Naive thymus-derived CD4-positive, alpha-beta T cell (primary cell): ENCODE results near the gene ARHGAP9. TPM values are rescaled to one million over a fixed set of nuclear protein-coding genes. Genes with fewer than 3 reads are reported as not detected.
"Not testable (repeated sequence)": the region's sequence is repeated elsewhere in the genome, so short reads cannot be mapped to it uniquely, and the experiment has no call there.

Source experiments
- ATAC-seq: fragments of 150-1000 bp; cut with Tn5 transposase; 2 replicates; pipeline ENCODE4 v1.10.0; 2021; ENCODE audit warnings: mild to moderate bottlenecking, moderate library complexity
- CTCF ChIA-PET: fragments of 350-600 bp; sonication (Branson Sonifier 250); formaldehyde crosslinking; loops from one replicate; lab custom pipeline; 2021; ENCODE audit warnings: antibody characterized with exemption; lab: Charles Lee
- POLR2A ChIA-PET: fragments of 350-600 bp; sonication (Branson Sonifier 250); formaldehyde crosslinking; loops from one replicate; lab custom pipeline; 2021; ENCODE audit warnings: antibody characterized with exemption, inconsistent platforms; lab: Charles Lee
- DNase-seq, 9 donors: peaks; one replicate each; pipeline versions ENCODE4 v3.0.0 to v3.0.0-alpha.2; 2020 to 2022; ENCODE audit warnings: mixed read lengths in 1 of 9
- H3K27ac ChIP-seq: one replicate; pipeline ENCODE4 v1.7.0; 2013; ENCODE audit warnings: mild to moderate bottlenecking, low read depth, low read length, moderate library complexity
- H3K27me3 ChIP-seq, 2 donors: one replicate each; pipeline ENCODE4 v1.7.0; 2013; ENCODE audit warnings: low read length in 2 of 2, mild to moderate bottlenecking in 2 of 2, moderate library complexity in 2 of 2; ENCODE audit not compliant: control insufficient read depth in 2 of 2, insufficient read depth in 2 of 2
- H3K36me3 ChIP-seq, 3 experiments: 1 replicate in 2 of 3; 2 replicates in 1 of 3; pipeline ENCODE4 v1.7.0; 2013; ENCODE audit warnings: low read length in 3 of 3, mild to moderate bottlenecking in 3 of 3, moderate library complexity in 1 of 3; ENCODE audit not compliant: insufficient read depth in 3 of 3, control insufficient read depth in 2 of 3
- H3K4me1 ChIP-seq, 2 donors: one replicate each; pipeline ENCODE4 v1.7.0; 2013; ENCODE audit warnings: low read length in 2 of 2, mild to moderate bottlenecking in 2 of 2, moderate library complexity in 1 of 2; ENCODE audit not compliant: control insufficient read depth in 2 of 2, insufficient read depth in 2 of 2
- H3K4me3 ChIP-seq: 2 replicates; pipeline ENCODE4 v1.7.0; 2013; ENCODE audit warnings: mild to moderate bottlenecking, low read length
- H3K9me3 ChIP-seq, 3 experiments: 1 replicate in 2 of 3; 2 replicates in 1 of 3; pipeline ENCODE4 v1.7.0; 2013; ENCODE audit warnings: low read length in 3 of 3; ENCODE audit not compliant: control insufficient read depth in 2 of 3
- H3K27ac Mint-ChIP-seq, 9 donors: one replicate each; pipeline ENCODE4 v1.8.0; 2020 to 2022; ENCODE audit warnings: mixed read lengths in 9 of 9, mild to moderate bottlenecking in 8 of 9, moderate library complexity in 5 of 9, inconsistent platforms in 2 of 9
- H3K27me3 Mint-ChIP-seq, 5 donors: one replicate each; pipeline ENCODE4 v1.8.0; 2021 to 2022; ENCODE audit warnings: mixed read lengths in 5 of 5, mild to moderate bottlenecking in 1 of 5
- H3K36me3 Mint-ChIP-seq, 5 donors: one replicate each; pipeline ENCODE4 v1.8.0; 2020 to 2022; ENCODE audit warnings: mixed read lengths in 5 of 5, mild to moderate bottlenecking in 3 of 5, inconsistent platforms in 1 of 5
- H3K4me1 Mint-ChIP-seq, 7 donors: one replicate each; pipeline ENCODE4 v1.8.0; 2020 to 2022; ENCODE audit warnings: mixed read lengths in 7 of 7, mild to moderate bottlenecking in 3 of 7, inconsistent platforms in 1 of 7
- H3K4me3 Mint-ChIP-seq, 10 donors: one replicate each; pipeline ENCODE4 v1.8.0; 2020 to 2022; ENCODE audit warnings: mild to moderate bottlenecking in 10 of 10, mixed read lengths in 10 of 10, moderate library complexity in 6 of 10, inconsistent platforms in 2 of 10
- H3K9me3 Mint-ChIP-seq, 11 donors: one replicate each; pipeline ENCODE4 v1.8.0; 2020 to 2022; ENCODE audit warnings: mixed read lengths in 11 of 11, mild to moderate bottlenecking in 4 of 11, inconsistent platforms in 1 of 11, moderate library complexity in 1 of 11
- intact Hi-C, 2 donors: fragments of 100-400 bp; cut with micrococcal nuclease; formaldehyde crosslinking; loops; one replicate each; pipeline ENCODE4 v1.15.1; 2023
- polyA plus RNA-seq, 2 donors: library from polyadenylated mRNA; unstranded; fragments of 300-500 nt; fragmentation: Illumina TruSeq; gene quantifications; one replicate each; pipeline ENCODE4 v1.2.3, GENCODE V29; 2021
- total RNA-seq, 6 experiments: library from RNA in 5 of 6; stranded (reverse) in 5 of 6; gene quantifications; 1 replicate in 5 of 6; 2 replicates in 1 of 6; pipeline ENCODE4 v1.2.3 and lab custom pipeline; 2021 to 2026

Gene ARHGAP9
- total and polyA plus RNA-seq, 7 experiments from 2014 or later, result 198 to 366 (median 329) TPM

DNA sequence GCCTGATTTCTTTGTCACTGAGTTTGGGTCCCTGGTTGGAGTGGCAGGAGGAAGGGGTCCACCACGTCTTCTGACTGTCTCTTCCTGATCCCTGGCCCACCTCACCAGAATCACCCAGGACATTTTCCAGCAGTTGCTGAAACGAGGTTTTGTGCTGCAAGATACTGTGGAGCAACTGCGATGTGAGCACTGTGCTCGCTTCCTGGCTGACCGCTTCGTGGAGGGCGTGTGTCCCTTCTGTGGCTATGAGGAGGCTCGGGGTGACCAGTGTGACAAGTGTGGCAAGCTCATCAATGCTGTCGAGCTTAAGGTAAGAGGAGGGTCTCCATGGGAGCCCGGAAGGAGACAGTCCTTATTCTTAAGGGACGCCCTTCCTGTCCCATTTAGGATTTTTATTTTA lies 20.5 kb upstream of the ARHGAP9 start:
- Mint-ChIP-seq H3K36me3 (peaks cover 11 to 58% (median 33%) of the 10 kb centered on the region in 5 donors), H3K27me3 (no peaks in the 10 kb centered on the region), H3K27ac (peak overlapping the region in 4 of 9 donors; percentile 35 to 52 (median 40)), H3K9me3 (peaks cover 0 to 2% (median 0%) of the 10 kb centered on the region in 11 donors), H3K4me1 (peaks cover 0 to 18% (median 11%) of the 10 kb centered on the region in 7 donors), H3K4me3 (no peak overlapping the region)
- intact Hi-C loops, result no loop called here
- ChIA-PET POLR2A (no interaction called here), CTCF (interaction anchor here (2.7 kb wide), 1 partner anchor 23 kb away, joined by 9 read pairs; no protein-coding TSS in a partner anchor)
- Histone ChIP-seq H3K36me3 (peaks cover 18 to 75% (median 19%) of the 10 kb centered on the region in 3 experiments), H3K27me3 (no peaks in the 10 kb centered on the region), H3K4me3 (no peak overlapping the region), H3K27ac (no peak overlapping the region), H3K9me3 (no peaks in the 10 kb centered on the region), H3K4me1 (no peaks in the 10 kb centered on the region)
- no peak for ATAC-seq
- DNase-seq, result no peak

DNA sequence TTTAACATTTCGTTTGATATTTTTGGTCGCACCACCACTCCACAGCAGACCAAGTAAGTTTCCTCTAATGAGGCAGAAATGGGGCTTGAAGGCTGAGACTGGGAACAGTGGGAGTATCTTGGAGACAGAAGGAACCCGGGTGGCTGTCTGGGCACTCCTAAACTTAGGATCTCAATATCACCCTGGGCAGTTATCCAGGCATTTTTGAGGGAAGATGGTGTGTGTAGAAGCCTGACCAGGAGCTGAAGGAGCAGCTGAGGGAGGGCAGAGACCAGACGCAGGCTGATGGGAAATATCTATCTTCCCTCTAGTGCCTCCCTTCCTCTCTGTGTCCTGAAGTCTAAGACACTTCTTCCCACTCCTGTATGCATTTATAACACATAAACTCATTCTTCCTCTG lies 18.9 kb upstream of the ARHGAP9 start:
- H3K36me3 ChIP-seq, result peaks cover 12 to 59% (median 19%) of the 10 kb centered on the region in 3 experiments
- no peak overlapping the region for H3K27ac ChIP-seq
- DNase-seq (no peak), ATAC-seq (no peak)
- Mint-ChIP-seq H3K27me3 (no peaks in the 10 kb centered on the region), H3K4me3 (no peak overlapping the region), H3K36me3 (peaks cover 11 to 57% (median 25%) of the 10 kb centered on the region in 5 donors), H3K27ac (peak overlapping the region in 1 of 9 donors; percentile 45), H3K9me3 (peaks cover 0 to 2% (median 0%) of the 10 kb centered on the region in 11 donors), H3K4me1 (peaks cover 0 to 18% (median 11%) of the 10 kb centered on the region in 7 donors)
- H3K27me3 ChIP-seq, result no peaks in the 10 kb centered on the region
- intact Hi-C loops, result no loop called here
- no peaks in the 10 kb centered on the region for H3K9me3 ChIP-seq
- ChIA-PET POLR2A (no interaction called here), CTCF (no interaction called here)
- no peaks in the 10 kb centered on the region for H3K4me1 ChIP-seq
- no peak overlapping the region for H3K4me3 ChIP-seq

DNA sequence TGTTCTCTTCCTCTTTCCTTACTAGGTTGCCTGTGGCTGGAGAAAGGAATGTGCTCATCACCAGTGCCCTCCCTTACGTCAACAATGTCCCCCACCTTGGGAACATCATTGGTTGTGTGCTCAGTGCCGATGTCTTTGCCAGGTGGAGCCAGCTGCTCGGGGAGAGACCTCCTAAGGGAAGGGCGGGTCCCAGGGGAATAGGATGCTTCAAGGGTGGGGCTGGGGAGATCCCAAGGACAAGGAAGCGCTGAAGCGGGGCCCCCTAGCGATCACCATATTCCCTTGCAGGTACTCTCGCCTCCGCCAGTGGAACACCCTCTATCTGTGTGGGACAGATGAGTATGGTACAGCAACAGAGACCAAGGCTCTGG lies 18.5 kb upstream of the ARHGAP9 start:
- DNase-seq, result no peak
- H3K36me3 Mint-ChIP-seq, result peaks cover 11 to 56% (median 25%) of the 10 kb centered on the region in 5 donors
- no peak overlapping the region for H3K27ac ChIP-seq
- no peaks in the 10 kb centered on the region for H3K9me3 ChIP-seq
- no peak for ATAC-seq
- no peak overlapping the region for H3K4me3 ChIP-seq
- H3K9me3 Mint-ChIP-seq, result peaks cover 0 to 2% (median 0%) of the 10 kb centered on the region in 11 donors
- H3K4me1 ChIP-seq, result no peaks in the 10 kb centered on the region
- ChIA-PET CTCF (no interaction called here), POLR2A (no interaction called here)
- H3K27me3 Mint-ChIP-seq, result no peaks in the 10 kb centered on the region
- peak overlapping the region in 4 of 9 donors; percentile 5 to 46 (median 30) for H3K27ac Mint-ChIP-seq
- H3K4me3 Mint-ChIP-seq, result no peak overlapping the region
- H3K36me3 ChIP-seq, result peaks cover 12 to 58% (median 19%) of the 10 kb centered on the region in 3 experiments
- intact Hi-C loops, result no loop called here
- peaks cover 0 to 18% (median 11%) of the 10 kb centered on the region in 7 donors for H3K4me1 Mint-ChIP-seq
- no peaks in the 10 kb centered on the region for H3K27me3 ChIP-seq

DNA sequence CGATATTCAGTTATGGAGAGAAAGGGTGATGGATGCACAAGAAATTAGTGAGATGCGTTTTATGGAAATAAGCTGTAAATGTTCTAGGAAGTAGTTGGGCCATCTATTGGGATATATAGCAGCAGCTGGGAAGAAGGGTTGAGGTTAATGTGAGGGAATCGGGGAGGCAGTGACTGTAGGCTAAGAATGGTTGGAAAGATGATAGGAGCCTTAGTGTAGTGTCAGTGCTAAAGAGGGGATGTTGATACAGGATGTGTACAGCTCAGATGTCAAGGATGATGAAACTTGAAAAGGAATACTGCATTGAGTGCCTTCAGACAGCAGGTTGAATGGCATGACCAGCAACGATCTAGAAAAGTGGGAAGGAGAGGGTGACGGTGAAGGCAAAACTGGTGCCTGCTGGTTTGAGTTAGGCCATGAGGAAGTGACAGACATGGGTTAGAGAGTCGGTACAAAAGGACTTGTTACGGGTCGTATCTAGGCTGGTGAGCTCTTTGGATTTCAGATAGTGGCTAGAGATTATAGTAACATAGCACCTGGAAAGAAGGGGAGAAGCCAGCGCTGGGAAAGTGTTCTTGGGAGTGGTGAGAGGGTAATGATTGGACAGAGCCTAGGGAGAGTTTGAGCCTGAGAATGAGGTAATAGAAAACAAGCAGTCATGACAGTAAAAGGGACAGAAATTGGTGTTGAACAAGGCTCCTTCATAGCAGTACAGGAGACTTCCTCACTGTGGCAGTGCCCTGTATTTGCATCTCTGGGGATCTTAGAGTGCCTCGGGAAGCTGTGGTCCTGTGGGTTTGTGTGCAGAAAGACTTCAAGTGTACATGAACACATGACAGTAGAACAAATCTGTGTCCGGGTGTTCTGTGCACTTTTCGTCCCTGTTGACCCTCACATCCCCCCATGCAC lies 17.8 kb upstream of the ARHGAP9 start:
- DNase-seq (no peak), ATAC-seq (no peak)
- H3K4me1 ChIP-seq, result no peaks in the 10 kb centered on the region
- Mint-ChIP-seq H3K36me3 (peaks cover 11 to 59% (median 31%) of the 10 kb centered on the region in 5 donors), H3K4me3 (no peak overlapping the region), H3K27me3 (no peaks in the 10 kb centered on the region), H3K27ac (peak overlapping the region in 8 of 9 donors; percentile 5 to 65 (median 30)), H3K9me3 (peaks cover 0 to 2% (median 0%) of the 10 kb centered on the region in 11 donors), H3K4me1 (peaks cover 5 to 20% (median 13%) of the 10 kb centered on the region in 7 donors)
- ChIA-PET CTCF (no interaction called here), POLR2A (interaction anchor here (1.4 kb wide), 1 partner anchor 18 kb away, joined by 9 read pairs; no protein-coding TSS in a partner anchor)
- H3K4me3 ChIP-seq, result no peak overlapping the region
- no peak overlapping the region for H3K27ac ChIP-seq
- peaks cover 12 to 64% (median 24%) of the 10 kb centered on the region in 3 experiments for H3K36me3 ChIP-seq
- no peaks in the 10 kb centered on the region for H3K27me3 ChIP-seq
- intact Hi-C loops, result no loop called here
- H3K9me3 ChIP-seq, result no peaks in the 10 kb centered on the region

DNA sequence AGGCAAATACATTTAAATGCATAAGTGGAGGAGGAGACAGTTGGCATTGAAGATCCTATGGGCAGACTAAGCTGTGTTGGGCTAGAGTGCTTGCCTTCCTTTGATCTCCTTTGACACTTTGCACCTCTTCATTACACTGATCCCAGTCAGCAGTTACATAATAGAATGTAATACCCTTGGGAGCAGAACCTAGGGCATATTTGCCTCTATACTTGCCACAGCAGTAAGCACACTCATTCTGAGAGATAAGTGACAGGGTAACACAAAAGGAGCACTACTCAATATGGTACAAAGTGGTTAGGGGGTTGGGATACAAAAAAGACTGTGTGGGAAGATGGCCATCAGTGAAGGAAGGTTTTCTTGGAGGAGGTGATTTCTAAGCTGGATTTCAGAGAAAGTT lies 17.2 kb upstream of the ARHGAP9 start:
- H3K9me3 Mint-ChIP-seq, result peaks cover 0 to 2% (median 0%) of the 10 kb centered on the region in 11 donors
- no peaks in the 10 kb centered on the region for H3K27me3 Mint-ChIP-seq
- no peaks in the 10 kb centered on the region for H3K4me1 ChIP-seq
- ChIA-PET CTCF (no interaction called here), POLR2A (interaction anchor here (1.4 kb wide), 1 partner anchor 19 kb away, joined by 9 read pairs; no protein-coding TSS in a partner anchor)
- H3K27ac ChIP-seq, result no peak overlapping the region
- peaks cover 5 to 20% (median 13%) of the 10 kb centered on the region in 7 donors for H3K4me1 Mint-ChIP-seq
- DNase-seq (no peak), ATAC-seq (no peak)
- no peak overlapping the region for H3K4me3 Mint-ChIP-seq
- no peak overlapping the region for H3K4me3 ChIP-seq
- H3K9me3 ChIP-seq, result no peaks in the 10 kb centered on the region
- H3K36me3 Mint-ChIP-seq, result peaks cover 11 to 55% (median 26%) of the 10 kb centered on the region in 5 donors
- H3K27me3 ChIP-seq, result no peaks in the 10 kb centered on the region
- intact Hi-C loops, result no loop called here
- H3K36me3 ChIP-seq, result peaks cover 12 to 62% (median 19%) of the 10 kb centered on the region in 3 experiments
- H3K27ac Mint-ChIP-seq, result peak overlapping the region in 5 of 9 donors; percentile 5 to 46 (median 13)

DNA sequence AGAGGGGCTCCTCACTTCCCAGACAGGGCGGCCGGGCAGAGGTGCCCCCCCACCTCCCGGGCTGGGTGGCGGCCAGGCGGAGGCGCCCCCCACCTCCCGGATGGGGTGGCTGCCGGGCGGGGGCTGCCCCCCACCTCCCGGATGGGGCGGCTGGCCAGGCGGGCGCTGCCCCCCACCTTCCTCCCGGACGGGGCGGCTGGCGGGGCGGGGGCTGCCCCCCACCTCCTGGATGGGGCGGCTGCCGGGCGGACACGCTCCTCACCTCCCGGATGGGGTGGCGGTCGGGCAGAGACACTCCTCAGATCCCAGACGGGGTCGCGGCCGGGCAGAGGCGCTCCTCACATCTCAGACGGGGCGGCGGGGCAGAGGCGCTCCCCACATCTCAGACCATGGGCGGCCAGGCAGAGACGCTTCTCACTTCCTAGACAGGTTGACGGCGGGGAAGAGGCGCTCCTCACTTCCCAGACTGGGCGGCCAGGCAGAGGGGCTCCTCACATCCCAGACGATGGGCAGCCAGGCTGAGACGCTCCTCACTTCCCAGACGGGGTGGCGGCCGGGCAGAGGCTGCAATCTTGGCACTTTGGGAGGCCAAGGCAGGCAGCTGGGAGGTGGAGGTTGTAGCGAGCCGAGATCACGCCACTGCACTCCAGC lies 15.5 kb upstream of the ARHGAP9 start:
- H3K27me3 ChIP-seq, POLR2A ChIA-PET, H3K27ac Mint-ChIP-seq, intact Hi-C loops, H3K27me3 Mint-ChIP-seq, ATAC-seq, H3K4me3 ChIP-seq, H3K9me3 ChIP-seq, H3K4me1 ChIP-seq, CTCF ChIA-PET, H3K4me3 Mint-ChIP-seq, DNase-seq, H3K9me3 Mint-ChIP-seq, H3K27ac ChIP-seq: not testable (repeated sequence)
- Mint-ChIP-seq H3K4me1 (peaks cover 7 to 23% (median 17%) of the 10 kb centered on the region in 7 donors), H3K36me3 (peaks cover 14 to 51% (median 26%) of the 10 kb centered on the region in 5 donors)
- H3K36me3 ChIP-seq, result peaks cover 10 to 62% (median 22%) of the 10 kb centered on the region in 3 experiments
